Measurements from ENCODE around the gene FURIN.
"Not testable (repeated sequence)": the region's sequence is repeated elsewhere in the genome, so short reads cannot be mapped to it uniquely, and the experiment has no call there.

The FURIN gene

DNA sequence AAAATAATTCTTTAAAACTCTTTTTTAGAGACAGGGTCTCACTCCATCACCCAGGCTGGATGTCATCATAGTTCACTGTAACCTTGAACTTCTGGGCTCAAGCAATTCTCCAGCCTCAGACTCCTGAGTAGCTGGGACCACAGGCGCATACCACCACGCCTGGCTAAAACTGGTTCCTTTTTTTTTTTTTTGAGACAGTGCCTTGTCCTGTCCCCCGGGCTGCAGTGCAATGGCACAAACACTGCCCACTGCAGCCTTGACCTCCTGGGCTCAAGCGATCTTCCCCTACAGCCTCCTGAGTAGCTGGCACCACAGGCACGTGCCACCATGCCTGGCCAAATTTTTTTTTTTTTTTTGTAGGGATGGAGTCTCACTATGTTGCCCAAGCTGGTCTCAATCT lies 23.7 kb upstream of the FURIN start:
- no peak for DNase-seq (ENCODE audit: low read depth)

- DNase-seq (ENCODE audit: low read depth), result peak; percentile 85
Measured at GRCh38 chr15:90845201-90845949, 23.0 kb upstream of the FURIN start.

GRCh38 chr15:90849424-90849823 lies 19.0 kb upstream of the FURIN start:
- DNase-seq (ENCODE audit: low read depth), result not testable (repeated sequence)

DNA sequence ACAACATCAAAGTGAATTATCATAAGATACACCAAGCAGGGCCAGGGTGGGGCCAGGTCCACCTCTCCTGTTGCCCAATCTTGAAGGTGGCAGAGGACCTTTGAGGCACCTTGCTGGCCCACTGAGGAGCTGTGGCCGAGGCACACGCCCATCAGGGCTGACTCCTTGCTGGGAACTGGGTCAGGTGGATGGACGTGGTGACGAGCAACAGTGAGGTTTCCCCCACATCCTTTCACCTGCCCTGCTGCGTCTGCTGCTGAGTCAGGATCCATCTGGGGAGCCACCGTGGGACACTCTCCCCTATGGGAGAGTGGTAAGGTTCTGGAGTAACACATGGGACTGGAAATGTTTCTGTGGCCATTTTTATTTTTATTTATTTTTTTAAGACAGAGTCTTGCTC lies 17.3 kb upstream of the FURIN start:
- no peak for DNase-seq (ENCODE audit: low read depth)

DNA sequence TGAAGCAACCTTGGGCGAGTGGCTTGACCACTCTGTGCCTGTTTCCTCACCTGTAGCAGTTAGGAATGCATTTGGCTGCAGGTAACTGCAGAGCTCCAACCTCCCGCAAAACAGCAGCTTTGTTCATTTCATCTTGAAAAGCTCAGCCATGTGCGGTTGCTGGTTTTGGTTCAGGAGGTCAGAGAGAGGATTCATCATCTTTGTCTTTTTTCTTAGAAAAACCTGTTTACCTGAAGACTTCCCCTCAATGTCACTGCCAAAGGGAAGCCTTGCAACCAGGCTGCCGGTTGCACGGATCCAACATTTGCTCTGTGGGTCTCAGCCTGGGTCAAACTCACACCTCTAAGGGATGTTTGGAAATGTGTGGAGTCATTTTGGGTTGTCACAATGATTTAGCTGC lies 16.4 kb upstream of the FURIN start:
- no peak for DNase-seq (ENCODE audit: low read depth)

DNA sequence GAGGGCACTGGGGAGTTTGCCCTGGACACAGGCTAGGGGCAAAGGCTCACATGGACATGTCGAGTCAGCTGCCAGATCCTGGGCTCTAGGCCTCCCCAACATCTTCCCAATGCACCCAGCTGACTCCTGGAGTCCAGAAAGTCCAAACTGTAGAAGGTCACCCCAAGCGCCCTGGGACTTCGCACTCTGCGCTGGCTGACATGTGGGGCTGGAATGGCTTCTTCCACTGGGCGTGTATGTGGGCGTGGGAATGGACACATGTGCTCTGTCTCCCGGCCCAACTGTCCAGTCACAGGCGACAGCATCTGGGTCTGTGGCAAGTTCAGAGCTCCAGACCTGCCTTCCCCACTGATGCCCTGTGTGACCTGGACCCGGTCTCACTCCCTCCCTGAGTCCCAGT lies 13.2 kb upstream of the FURIN start:
- no peak for DNase-seq (ENCODE audit: low read depth)

- no peak for DNase-seq (ENCODE audit: low read depth)
Measured at GRCh38 chr15:90857337-90857736, 11.1 kb upstream of the FURIN start.

DNA sequence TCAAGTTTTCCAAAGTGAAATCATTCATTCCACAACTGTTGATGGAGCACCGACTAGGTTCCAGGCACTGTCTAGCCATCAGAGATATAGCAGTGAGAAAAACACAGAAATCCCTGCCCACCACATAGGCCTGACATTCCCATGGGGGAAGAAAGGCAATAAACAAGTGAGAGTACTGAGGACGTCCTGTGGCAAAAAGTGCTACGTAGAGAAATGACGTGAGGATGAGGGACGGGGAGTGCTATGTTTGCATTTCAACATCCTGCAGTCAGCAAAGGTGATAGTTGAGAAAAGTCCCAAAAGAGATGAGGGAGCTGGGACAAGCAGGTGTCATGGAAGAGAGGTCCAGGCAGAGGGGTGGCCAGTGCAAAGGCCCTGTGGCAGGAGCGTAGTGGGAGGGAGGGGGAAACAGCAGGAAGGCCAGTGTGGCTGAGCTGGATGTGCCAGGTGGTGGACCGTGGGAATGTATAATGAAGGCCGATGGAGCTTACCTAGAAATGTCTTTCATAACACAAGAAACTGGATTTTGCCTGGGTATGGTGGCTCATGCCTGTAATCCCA lies 10.4 kb upstream of the FURIN start:
- no peak for DNase-seq (ENCODE audit: low read depth)

GRCh38 chr15:90859234-90860131 lies 8.9 kb upstream of the FURIN start:
- no peak for DNase-seq (ENCODE audit: low read depth)

DNA sequence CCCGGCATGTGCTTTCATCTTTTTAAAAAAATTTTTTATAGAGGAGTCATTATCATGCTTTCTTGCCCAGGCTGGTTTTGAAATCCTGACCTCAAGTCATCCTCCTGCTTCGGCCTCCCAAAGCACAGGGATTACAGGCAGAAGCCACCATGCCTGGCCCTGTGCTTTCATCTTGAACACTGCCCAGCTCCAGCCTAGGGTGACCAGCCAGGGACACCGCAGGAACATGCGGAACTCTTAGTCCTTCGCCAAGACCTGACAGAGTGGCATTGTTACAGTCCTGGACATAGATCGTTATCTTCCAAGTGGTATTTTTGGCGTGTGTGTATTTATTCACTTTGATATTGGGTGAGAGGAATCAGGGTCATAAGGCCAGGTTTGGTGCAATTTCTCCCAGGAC lies 7.9 kb upstream of the FURIN start:
- DNase-seq (ENCODE audit: low read depth), result no peak

DNA sequence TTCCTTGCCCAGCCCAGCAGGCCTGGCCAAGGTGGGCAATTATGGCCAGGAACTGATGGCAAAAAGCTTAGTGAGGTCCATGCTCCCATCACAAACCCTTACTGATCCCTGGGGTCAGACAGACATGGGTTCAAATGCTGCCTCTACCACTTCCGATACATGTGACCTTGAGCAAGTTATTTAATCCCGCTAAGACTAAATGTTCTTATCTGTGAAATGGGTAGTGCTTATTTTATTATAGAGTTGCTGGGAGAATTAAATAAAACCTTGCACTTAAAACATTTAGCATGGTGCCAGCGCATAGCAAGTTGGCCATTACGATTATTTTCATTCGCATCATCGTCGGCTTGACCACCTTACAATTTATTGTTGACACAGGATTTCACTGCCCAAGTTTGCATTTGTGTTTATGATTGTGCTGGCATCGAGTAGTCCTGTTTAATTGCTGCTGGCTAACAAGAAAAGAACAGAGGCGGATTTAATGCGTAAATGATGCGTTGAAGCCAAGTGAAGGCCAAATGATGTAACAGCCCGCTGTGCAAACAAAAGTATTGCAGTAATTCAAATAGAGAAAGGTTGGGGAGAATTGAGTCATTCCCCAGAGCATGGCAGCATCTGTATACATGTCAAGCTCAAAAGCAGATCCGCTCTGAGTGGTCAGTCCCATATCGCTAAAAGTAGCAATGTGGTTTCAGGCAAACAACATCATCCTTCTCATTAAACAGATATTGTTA lies 7.3 kb upstream of the FURIN start:
- DNase-seq (ENCODE audit: low read depth), result no peak

DNA sequence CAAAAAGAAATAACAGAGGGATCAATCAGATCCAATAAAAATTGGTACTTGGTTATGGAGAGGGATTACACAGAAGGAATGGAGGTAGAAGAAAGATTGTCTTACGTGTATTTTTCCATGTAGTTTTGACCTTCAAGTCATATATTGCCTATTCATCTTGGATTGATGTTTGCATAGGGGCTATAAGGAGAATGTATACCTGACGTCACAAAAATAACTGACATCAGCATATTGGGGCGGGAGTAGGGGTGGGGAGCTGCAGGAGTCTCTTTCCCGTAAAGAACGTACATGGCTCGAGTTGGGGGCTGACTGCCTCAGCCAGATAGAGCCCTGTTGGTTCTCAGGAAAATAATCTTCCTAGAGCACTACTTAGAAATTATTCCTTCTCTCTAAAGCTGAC lies 5.9 kb upstream of the FURIN start:
- no peak for DNase-seq (ENCODE audit: low read depth)

GRCh38 chr15:90862964-90863778 lies 5.2 kb upstream of the FURIN start:
- no peak for DNase-seq (ENCODE audit: low read depth)

DNA sequence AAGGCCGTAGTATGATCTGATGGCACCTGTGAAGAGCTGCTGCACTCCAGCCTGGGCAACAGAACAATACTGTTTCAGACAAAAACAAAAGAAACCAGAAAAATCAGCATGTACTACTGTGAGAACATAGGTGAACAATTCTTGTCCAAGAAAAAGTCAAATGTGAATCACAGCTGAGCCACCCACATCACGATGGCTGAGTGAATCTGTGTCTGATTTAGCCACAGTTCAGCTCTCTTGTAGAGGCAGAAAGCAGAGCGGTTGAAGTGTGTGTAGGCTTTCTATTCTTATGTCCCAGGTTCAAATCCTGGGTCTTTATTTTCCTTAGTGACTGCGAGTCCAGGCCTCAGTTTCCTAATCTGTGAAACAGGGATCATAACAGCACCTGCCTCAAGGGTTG lies 4.4 kb upstream of the FURIN start:
- DNase-seq (ENCODE audit: low read depth), result no peak

DNA sequence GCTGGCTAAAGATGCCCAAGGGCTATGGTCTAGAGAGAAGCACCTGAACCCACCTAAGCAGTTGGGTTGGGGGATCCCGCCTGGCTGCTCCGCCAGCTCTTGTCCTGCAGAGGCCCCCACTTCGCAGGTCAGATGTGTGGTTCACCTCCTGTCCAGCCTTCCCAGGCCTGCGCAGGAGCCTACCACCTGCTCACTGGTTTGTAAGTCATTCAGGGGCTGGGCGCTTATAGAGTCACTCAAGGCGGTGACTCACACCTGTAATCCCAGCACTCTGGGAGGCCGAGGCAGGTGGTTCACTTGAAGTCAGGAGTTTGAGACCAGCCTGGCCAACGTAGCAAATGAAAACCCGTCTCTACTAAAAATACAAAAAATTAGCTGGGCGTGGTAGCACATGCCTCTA lies 3.9 kb upstream of the FURIN start:
- no peak for DNase-seq (ENCODE audit: low read depth)

DNA sequence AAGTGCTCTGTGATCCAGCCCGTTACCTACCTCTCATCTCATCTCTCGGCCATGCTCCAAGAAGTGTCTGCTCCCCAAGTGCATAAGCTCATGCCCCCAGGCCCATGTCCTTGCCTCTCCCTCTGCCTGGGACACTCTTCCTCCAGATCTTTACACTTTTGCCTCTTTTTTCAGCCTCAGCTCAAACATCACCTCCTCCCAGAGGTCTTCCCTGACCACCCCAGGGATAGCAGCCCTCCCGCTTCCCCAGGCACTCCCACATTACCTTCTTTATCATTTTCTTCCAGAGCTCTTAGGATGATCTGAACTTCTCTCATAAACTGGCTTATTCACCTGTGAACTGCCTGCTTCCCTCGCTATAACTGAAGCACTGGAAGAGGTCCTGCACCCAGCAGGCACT lies 2.7 kb upstream of the FURIN start:
- DNase-seq (ENCODE audit: low read depth), result no peak

- no peak for DNase-seq (ENCODE audit: low read depth)
Measured at GRCh38 chr15:90866161-90866715, 2.1 kb upstream of the FURIN start.

DNA sequence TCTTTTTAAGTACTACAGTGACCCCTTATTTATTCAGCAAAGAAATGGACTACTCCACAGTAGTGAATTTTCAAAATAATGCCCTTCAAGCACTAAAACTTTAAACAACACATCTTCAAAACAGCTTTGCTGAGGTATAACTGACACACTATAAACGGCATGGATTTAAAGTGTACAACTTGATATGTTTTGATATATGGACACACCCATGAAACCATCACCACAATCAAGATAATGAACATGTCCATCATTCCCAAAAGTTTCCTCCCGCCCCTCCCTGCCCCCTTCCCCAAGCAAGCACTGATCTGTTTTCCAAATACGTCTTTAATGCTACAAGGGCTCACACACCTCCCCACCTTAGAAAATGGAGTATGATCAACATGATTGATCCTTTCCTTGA lies 1.6 kb upstream of the FURIN start:
- DNase-seq (ENCODE audit: low read depth), result no peak

DNA sequence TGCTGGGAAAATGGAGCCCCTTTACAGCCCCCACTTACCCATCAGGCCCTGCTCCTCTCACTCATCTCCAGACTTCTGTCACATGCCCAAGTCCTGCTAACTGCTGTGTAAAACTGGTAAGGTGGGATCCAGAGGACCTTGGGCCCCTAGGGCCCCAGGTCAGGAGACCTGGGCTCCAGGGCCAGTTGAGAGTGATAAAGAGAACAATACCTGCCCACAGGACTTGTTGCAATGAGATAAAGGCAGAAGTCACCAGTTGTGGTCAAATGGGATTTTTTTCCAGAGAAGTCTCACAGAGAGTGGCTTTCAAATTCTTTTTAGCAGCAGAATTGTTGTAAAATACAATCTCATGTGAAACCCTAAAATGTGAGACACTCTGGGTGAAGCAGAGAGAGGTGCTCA lies 753 bp downstream of the FURIN start:
- DNase-seq (ENCODE audit: low read depth), result no peak

DNA sequence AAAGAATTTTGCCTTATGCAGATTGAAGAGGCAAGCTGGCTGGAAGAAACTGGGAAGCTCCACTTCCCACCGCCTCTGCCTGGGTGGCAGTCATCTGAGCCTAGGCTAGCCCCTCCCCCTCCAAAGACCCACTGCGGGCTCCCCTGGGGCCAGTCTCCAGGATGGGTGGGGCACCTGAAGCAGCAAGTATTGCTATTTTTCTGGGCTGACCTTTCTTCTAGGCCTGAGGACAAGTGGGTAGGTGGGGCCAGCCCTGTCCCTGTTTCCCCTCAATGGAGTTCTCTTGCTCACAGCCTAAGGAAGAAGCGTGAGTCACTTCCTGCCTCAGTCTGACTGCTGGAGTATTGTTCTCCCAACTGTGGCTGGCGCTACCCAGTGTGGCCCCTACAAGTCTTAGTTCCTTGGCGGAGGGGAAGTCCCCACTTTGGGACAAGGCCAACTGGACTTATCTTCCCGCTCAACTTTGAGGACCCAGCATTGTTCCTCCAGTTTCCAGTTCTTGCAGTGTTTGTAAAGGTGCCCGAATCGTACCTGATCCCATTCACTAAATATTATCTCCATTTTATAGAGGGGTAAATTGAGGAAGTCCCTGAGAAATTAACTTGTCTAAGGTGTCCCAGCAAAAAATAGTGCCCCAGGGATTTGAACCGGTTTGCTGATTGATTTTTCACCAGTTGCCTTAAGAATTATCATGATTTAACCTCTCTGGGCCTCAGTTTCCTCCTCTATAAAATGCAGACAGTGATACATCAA lies 1.4 kb downstream of the FURIN start:
- peak; percentile 65 for DNase-seq (ENCODE audit: low read depth)

All from stromal cell of bone marrow (primary cell).